ENCODE measurements around the gene MAGI1.

DNA sequence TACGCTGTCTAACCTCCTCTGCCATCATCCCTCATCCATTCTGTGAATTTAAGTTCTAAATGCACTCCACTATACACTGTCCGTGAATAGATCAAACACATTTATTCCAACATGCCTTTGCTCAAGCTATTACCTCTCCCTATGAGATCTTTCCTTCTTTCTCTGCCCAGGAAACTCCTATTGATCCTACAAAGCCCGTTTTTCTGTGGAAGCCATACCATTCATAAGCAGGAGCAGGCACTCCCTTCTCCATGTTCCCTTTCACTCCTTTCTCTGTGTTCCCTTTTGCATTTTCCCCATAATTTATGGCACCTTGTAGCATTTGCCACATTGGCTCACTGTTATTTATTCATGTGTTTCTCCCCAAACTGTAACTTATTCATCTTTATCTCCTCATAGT is 501.6 kb downstream of the MAGI1 start:
- TF ChIP-seq GATA3 (IDR thresholded peaks at IDR 0.05; ENCODE audit: low read depth, low read length) (no peak), GATA2 (IDR thresholded peaks at IDR 0.05; ENCODE audit: low read depth, low read length) (no peak)

All from SH-SY5Y (cell line).